LNCaP clone FGC (cell line): ENCODE results near the gene SLC45A3.

Experiments
- DNase-seq: peaks from one replicate; pipeline ENCODE4 v3.0.0-alpha.2; 2011; ENCODE audit warnings: low read depth
- H3K4me3 ChIP-seq: 2 replicates; pipeline ENCODE4 v1.5.1; 2011; ENCODE audit warnings: mild to moderate bottlenecking, low read depth, low read length, control low read depth
- CTCF ChIP-seq: IDR thresholded peaks from 2 replicates; pipeline ENCODE4 v1.5.1; 2012; ENCODE audit warnings: mild to moderate bottlenecking; ENCODE audit not compliant: control insufficient read depth, insufficient read depth; ENCODE audit errors: extremely low read depth

Gene SLC45A3

GRCh38 chr1:205715628-205716027 lies 35.3 kb upstream of the SLC45A3 start:
- no peak overlapping the region for H3K4me3 ChIP-seq
- DNase-seq = no peak
- TF ChIP-seq CTCF = no peak

GRCh38 chr1:205714906-205715246 lies 34.6 kb upstream of the SLC45A3 start:
- no peak for DNase-seq
- H3K4me3 ChIP-seq = no peak overlapping the region
- no peak for TF ChIP-seq CTCF

- H3K4me3 ChIP-seq = no peak overlapping the region
- no peak for DNase-seq
- TF ChIP-seq CTCF = no peak
Observed at GRCh38 chr1:205714190-205714905, 34.0 kb upstream of the SLC45A3 start.

GRCh38 chr1:205711105-205712048 lies 31.1 kb upstream of the SLC45A3 start:
- peak; percentile 85 for DNase-seq
- no peak overlapping the region for H3K4me3 ChIP-seq
- peak; percentile 96 for TF ChIP-seq CTCF

GRCh38 chr1:205710201-205711062 lies 30.1 kb upstream of the SLC45A3 start:
- TF ChIP-seq CTCF = no peak
- peak; percentile 93 for DNase-seq

GRCh38 chr1:205709640-205710039 lies 29.3 kb upstream of the SLC45A3 start:
- no peak for TF ChIP-seq CTCF
- no peak overlapping the region for H3K4me3 ChIP-seq
- no peak for DNase-seq

More at GRCh38 chr1:205710201-205711062, 30.1 kb upstream of the SLC45A3 start:
- no peak overlapping the region for H3K4me3 ChIP-seq
